Measurements from ENCODE around the gene GPC6. TPM values are rescaled to one million over a fixed set of nuclear protein-coding genes. Genes with fewer than 3 reads are reported as not detected.

GPC6 gene
- polyA plus RNA-seq, 1 of the 3 experiments (the other 2 are of a cell fraction): 6.7 TPM

DNA sequence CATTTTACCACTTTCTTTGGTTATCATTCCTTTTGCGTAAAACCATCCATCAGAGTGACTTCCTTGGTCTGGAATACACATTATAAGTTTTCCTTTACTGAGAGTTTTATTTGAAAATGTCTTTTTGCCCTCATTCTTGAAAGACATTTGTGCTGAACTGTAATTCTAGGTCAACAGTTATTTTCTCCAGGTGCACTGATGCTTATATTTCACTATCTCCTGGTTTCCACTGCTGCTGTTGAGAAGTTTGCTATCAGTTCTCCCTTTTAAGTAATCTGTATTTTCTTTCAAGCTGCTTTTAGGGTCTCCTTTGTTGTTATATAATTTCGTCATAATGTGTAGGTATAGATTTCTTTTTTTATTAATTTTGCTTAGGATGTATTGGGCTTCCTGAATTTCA is 1092.9 kb downstream of the GPC6 start (continued):
- TF ChIP-seq RCOR1 (IDR thresholded peaks at IDR 0.05; ENCODE audit: low read length) (no peak), POLR2AphosphoS5 (IDR thresholded peaks at IDR 0.05; ENCODE audit: low read depth, low read length) (no peak), NFIC (IDR thresholded peaks at IDR 0.05; ENCODE audit: borderline replicate concordance) (no peak), TCF12 (IDR thresholded peaks at IDR 0.05) (no peak), SMC3 (IDR thresholded peaks at IDR 0.05; ENCODE audit: low read depth, low read length) (no peak), RFX5 (IDR thresholded peaks at IDR 0.05; ENCODE audit: low read length) (no peak), EZH2phosphoT487 (IDR thresholded peaks at IDR 0.05; ENCODE audit: borderline replicate concordance, low read depth) (no peak)
- TF ChIP-seq, protein P1, sequence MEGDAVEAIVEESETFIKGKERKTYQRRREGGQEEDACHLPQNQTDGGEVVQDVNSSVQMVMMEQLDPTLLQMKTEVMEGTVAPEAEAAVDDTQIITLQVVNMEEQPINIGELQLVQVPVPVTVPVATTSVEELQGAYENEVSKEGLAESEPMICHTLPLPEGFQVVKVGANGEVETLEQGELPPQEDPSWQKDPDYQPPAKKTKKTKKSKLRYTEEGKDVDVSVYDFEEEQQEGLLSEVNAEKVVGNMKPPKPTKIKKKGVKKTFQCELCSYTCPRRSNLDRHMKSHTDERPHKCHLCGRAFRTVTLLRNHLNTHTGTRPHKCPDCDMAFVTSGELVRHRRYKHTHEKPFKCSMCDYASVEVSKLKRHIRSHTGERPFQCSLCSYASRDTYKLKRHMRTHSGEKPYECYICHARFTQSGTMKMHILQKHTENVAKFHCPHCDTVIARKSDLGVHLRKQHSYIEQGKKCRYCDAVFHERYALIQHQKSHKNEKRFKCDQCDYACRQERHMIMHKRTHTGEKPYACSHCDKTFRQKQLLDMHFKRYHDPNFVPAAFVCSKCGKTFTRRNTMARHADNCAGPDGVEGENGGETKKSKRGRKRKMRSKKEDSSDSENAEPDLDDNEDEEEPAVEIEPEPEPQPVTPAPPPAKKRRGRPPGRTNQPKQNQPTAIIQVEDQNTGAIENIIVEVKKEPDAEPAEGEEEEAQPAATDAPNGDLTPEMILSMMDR (IDR thresholded peaks at IDR 0.05): no peak

DNA sequence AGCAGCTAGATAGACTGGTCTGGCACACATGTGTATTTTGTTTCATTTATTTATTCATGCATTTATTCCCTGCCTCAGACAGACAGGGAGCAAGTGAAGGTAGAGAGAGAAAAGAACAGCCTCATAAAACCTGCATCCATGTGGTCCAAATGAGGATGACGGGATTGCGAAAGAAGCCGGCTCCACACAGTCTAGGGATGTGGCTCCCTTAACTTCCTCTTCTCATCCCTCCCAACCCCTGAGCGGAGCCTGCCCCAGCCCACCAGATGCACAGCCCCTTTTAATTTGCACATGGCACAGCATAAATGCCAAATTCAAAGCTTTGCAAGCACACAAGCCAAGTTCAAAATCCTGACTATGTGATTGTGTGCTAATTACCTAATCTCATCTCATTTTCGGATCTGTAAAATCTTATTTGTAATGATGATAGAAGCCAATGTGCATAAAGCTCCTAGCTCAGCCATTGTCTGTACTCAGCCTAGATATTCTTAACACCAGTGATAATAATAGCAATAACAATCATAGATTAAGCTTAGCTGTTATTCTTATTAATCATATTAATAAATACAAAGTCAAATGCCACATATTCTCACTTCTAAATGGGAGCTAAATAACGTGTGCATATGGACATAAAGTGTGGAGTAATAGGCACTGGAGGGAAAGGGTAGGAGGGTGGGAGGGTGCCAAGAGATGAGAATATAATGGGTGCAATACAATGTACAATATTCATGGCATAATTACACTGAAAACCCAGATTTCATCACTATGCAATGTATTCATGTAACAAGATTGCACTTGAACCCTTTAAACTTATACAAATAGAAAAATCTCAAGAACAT is 1096.5 kb downstream of the GPC6 start:
- no peak for TF ChIP-seq MXI1 (IDR thresholded peaks at IDR 0.05; ENCODE audit: low read depth, low read length)
- no peak overlapping the region for H3K27ac ChIP-seq (ENCODE audit: low read depth in 2 of 2, low read length in 1 of 2)
- no peak for DNase-seq
- H3K9me3 ChIP-seq: no peaks in the 10 kb centered on the region
- 87% methylated on average over 6 of the region's 6 CpGs for WGBS (ENCODE audit: low lambda C conversion rate)
- no peak overlapping the region for H3K9ac ChIP-seq
- no peak overlapping the region for H3K4me2 ChIP-seq
- H3K9me2 ChIP-seq: no peaks in the 10 kb centered on the region
- H3F3A ChIP-seq (replicated peaks; ENCODE audit: insufficient read depth): no peaks in the 10 kb centered on the region
- H3K27me3 ChIP-seq (ENCODE audit: insufficient read depth): no peaks in the 10 kb centered on the region
- H4K20me1 ChIP-seq (ENCODE audit: insufficient read depth): no peaks in the 10 kb centered on the region
- H2AFZ ChIP-seq (ENCODE audit: low read depth): no peak overlapping the region; the same call in 1 of the 2 replicates
- ChIA-PET POLR2A (no interaction called here), CTCF (interaction anchor here (1.1 kb wide), 1 partner anchor 21 kb away, joined by 3 read pairs; no protein-coding TSS in a partner anchor)
- no peaks in the 10 kb centered on the region for H3K36me3 ChIP-seq (replicated peaks in 1 of 2; ENCODE audit: control insufficient read depth in 1 of 2, insufficient read depth in 2 of 2, low read length in 1 of 2)
- H3K4me3 ChIP-seq (ENCODE audit: low read depth in 2 of 2, low read length in 1 of 2): no peak overlapping the region
- peaks cover 0 to 4% of the 10 kb centered on the region in 2 experiments; a peak in 2 of 4 replicates for H3K4me1 ChIP-seq (ENCODE audit: control insufficient read depth in 1 of 2, insufficient read depth in 2 of 2, low read depth in 1 of 2, low read length in 1 of 2)
- H3K79me2 ChIP-seq (ENCODE audit: insufficient read depth): no peaks in the 10 kb centered on the region

DNA sequence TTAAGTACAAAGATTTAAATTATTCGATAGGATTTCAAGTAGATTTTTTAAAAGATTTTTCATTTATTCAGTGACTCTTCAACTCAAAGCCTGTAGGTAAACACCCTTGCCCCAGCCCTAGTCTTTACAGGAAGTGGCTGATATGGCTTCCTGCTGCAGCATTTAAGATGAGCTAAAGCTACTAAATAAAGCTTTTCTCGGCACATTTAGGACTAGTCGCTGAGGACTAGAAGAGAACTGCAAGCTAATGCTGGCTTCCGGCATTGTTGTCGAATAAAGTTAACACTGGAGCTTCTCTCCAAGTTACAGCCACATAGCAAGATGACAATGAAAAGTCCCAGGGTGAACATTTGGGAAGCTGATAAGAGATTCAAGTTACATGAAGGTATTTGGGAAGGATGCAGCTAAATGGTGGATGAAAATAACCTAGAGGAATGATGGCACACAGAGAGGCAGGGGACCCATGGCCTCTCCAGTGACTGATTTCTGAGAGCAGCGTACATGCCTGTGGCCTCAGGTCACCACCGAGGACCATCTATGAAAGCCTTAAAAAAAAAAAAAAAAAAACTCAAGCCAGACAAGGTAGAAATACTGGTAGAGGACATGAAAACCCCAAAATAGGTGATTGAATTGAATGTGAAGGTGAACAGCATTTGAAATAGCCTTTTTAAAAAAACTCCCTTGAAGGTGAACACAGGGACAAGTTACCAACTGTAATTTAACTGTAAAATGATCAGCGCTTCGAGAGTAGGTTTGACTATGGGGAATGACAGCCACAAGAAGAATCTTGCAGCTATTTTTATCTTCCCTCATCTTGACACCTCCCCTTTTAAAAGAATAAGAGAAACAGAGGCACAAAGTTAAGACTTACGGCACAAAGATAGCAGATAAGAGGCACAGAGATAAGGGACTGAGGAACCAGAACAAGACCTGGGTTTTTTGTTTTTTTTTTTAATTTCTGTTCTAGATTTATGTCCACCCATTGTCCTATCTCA is 1097.5 kb downstream of the GPC6 start:
- 96% methylated on average over 10 of the region's 10 CpGs for WGBS (ENCODE audit: low lambda C conversion rate)
- H3K79me2 ChIP-seq (ENCODE audit: insufficient read depth): no peaks in the 10 kb centered on the region
- H3K27me3 ChIP-seq (ENCODE audit: insufficient read depth): no peaks in the 10 kb centered on the region
- no peaks in the 10 kb centered on the region for H4K20me1 ChIP-seq (ENCODE audit: insufficient read depth)
- H3K4me1 ChIP-seq (ENCODE audit: control insufficient read depth in 1 of 2, insufficient read depth in 2 of 2, low read depth in 1 of 2, low read length in 1 of 2): no peaks in the 10 kb centered on the region; a peak in 2 of 4 replicates
- no peaks in the 10 kb centered on the region for H3K36me3 ChIP-seq (replicated peaks in 1 of 2; ENCODE audit: control insufficient read depth in 1 of 2, insufficient read depth in 2 of 2, low read length in 1 of 2)
- no peak overlapping the region for H3K27ac ChIP-seq (ENCODE audit: low read depth in 2 of 2, low read length in 1 of 2)
- H2AFZ ChIP-seq (ENCODE audit: low read depth): no peak overlapping the region; the same call in 1 of the 2 replicates
- H3K9ac ChIP-seq: no peak overlapping the region
- no peak for DNase-seq
- CTCF ChIA-PET: interaction anchor here (1.1 kb wide), 1 partner anchor 22 kb away, joined by 3 read pairs; no protein-coding TSS in a partner anchor
- no peak overlapping the region for H3K4me2 ChIP-seq
- H3K9me2 ChIP-seq: no peaks in the 10 kb centered on the region
- no peaks in the 10 kb centered on the region for H3K9me3 ChIP-seq
- POLR2A ChIA-PET: no interaction called here
- H3F3A ChIP-seq (replicated peaks; ENCODE audit: insufficient read depth): no peaks in the 10 kb centered on the region
- H3K4me3 ChIP-seq (ENCODE audit: low read depth in 2 of 2, low read length in 1 of 2): no peak overlapping the region
- TF ChIP-seq NFIC (IDR thresholded peaks at IDR 0.05; ENCODE audit: borderline replicate concordance) (no peak), RFX5 (IDR thresholded peaks at IDR 0.05; ENCODE audit: low read length) (no peak), FOSL2 (IDR thresholded peaks at IDR 0.05; ENCODE audit: borderline replicate concordance, low read depth) (no peak), FOXJ3 (CRISPR knock-in tag; IDR thresholded peaks at IDR 0.05) (no peak), YY1 (IDR thresholded peaks at IDR 0.05; ENCODE audit: low read depth) (no peak), SMC3 (IDR thresholded peaks at IDR 0.05; ENCODE audit: low read depth, low read length) (no peak), GATA2 (CRISPR knock-in tag; IDR thresholded peaks at IDR 0.05) (no peak), EZH2phosphoT487 (IDR thresholded peaks at IDR 0.05; ENCODE audit: borderline replicate concordance, low read depth) (no peak), TAF1 (IDR thresholded peaks at IDR 0.05; ENCODE audit: borderline replicate concordance, low read depth, low read length) (no peak), RAD21 (IDR thresholded peaks at IDR 0.05; ENCODE audit: low read length) (no peak), MXI1 (IDR thresholded peaks at IDR 0.05; ENCODE audit: low read depth, low read length) (no peak), JUND (IDR thresholded peaks at IDR 0.05) (no peak)
- TF ChIP-seq, protein P2, sequence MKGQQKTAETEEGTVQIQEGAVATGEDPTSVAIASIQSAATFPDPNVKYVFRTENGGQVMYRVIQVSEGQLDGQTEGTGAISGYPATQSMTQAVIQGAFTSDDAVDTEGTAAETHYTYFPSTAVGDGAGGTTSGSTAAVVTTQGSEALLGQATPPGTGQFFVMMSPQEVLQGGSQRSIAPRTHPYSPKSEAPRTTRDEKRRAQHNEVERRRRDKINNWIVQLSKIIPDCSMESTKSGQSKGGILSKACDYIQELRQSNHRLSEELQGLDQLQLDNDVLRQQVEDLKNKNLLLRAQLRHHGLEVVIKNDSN (IDR thresholded peaks at IDR 0.05; ENCODE audit: borderline replicate concordance, low read depth): no peak
- TF ChIP-seq, protein P3, sequence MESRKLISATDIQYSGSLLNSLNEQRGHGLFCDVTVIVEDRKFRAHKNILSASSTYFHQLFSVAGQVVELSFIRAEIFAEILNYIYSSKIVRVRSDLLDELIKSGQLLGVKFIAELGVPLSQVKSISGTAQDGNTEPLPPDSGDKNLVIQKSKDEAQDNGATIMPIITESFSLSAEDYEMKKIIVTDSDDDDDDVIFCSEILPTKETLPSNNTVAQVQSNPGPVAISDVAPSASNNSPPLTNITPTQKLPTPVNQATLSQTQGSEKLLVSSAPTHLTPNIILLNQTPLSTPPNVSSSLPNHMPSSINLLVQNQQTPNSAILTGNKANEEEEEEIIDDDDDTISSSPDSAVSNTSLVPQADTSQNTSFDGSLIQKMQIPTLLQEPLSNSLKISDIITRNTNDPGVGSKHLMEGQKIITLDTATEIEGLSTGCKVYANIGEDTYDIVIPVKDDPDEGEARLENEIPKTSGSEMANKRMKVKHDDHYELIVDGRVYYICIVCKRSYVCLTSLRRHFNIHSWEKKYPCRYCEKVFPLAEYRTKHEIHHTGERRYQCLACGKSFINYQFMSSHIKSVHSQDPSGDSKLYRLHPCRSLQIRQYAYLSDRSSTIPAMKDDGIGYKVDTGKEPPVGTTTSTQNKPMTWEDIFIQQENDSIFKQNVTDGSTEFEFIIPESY (IDR thresholded peaks at IDR 0.05; ENCODE audit: borderline replicate concordance, low read depth): no peak
